Keratinocyte (primary cell): Measurements from ENCODE around the gene KAT2B. TPM values are rescaled to one million over a fixed set of nuclear protein-coding genes. Genes with fewer than 3 reads are reported as not detected.
A peak's percentile ranks its signal among the peaks of the same experiment; 100 is the strongest.

Source experiments
- DNase-seq: peaks from one replicate; pipeline ENCODE4 v3.0.0-alpha.2; 2011; ENCODE audit warnings: low read depth, missing footprints, low spot score
- FAIRE-seq: peaks from 2 replicates; lab custom pipeline; 2011; peaks lifted over from hg19 to GRCh38; lab: Jason Lieb, UNC
- H2AFZ ChIP-seq: 2 replicates; pipeline ENCODE4 v1.6.0; 2012; ENCODE audit warnings: low read length, control low read depth, inconsistent platforms; ENCODE audit not compliant: control insufficient read depth
- H3K27ac ChIP-seq: 2 replicates; pipeline ENCODE4 v1.5.1; 2011; ENCODE audit warnings: low read length; ENCODE audit not compliant: control insufficient read depth, insufficient read depth
- H3K27me3 ChIP-seq: 3 replicates; pipeline ENCODE4 v1.6.0; 2011; ENCODE audit warnings: low read length; ENCODE audit not compliant: control insufficient read depth, insufficient read depth; ENCODE audit errors: extremely low read depth
- H3K36me3 ChIP-seq, 2 experiments: 2 replicates in 1 of 2; 3 replicates in 1 of 2; pipeline ENCODE4 v1.5.1; 2011; ENCODE audit warnings: low read length in 2 of 2, mild to moderate bottlenecking in 1 of 2; ENCODE audit not compliant: control insufficient read depth in 2 of 2, insufficient read depth in 2 of 2; ENCODE audit errors: extremely low read depth in 1 of 2
- H3K4me1 ChIP-seq: 3 replicates; pipeline ENCODE4 v1.5.1; 2011; ENCODE audit warnings: low read length; ENCODE audit not compliant: control insufficient read depth, insufficient read depth; ENCODE audit errors: extremely low read depth
- H3K4me2 ChIP-seq: 3 replicates; pipeline ENCODE4 v1.6.0; 2011; ENCODE audit warnings: low read depth, low read length; ENCODE audit not compliant: control insufficient read depth, insufficient read depth; ENCODE audit errors: extremely low read depth
- H3K4me3 ChIP-seq, 3 experiments: fragments of 200-600 bp in 1 of 3; sonication (generic) in 1 of 3; 2 replicates in 2 of 3; 3 replicates in 1 of 3; pipeline ENCODE4 v1.5.1; 2011 to 2016; ENCODE audit warnings: low read length in 3 of 3, mild to moderate bottlenecking in 3 of 3, control low read depth in 2 of 3, inconsistent platforms in 1 of 3, low read depth in 1 of 3, mixed read lengths in 1 of 3, mixed run types in 1 of 3, moderate library complexity in 1 of 3; ENCODE audit not compliant: control insufficient read depth in 2 of 3, insufficient read depth in 2 of 3; ENCODE audit errors: extremely low read depth in 1 of 3
- H3K79me2 ChIP-seq: 2 replicates; pipeline ENCODE4 v1.6.0; 2012; ENCODE audit warnings: low read length; ENCODE audit not compliant: control insufficient read depth, insufficient read depth
- H3K9ac ChIP-seq: 3 replicates; pipeline ENCODE4 v1.6.0; 2011; ENCODE audit warnings: low read length; ENCODE audit not compliant: control insufficient read depth, insufficient read depth; ENCODE audit errors: extremely low read depth
- H3K9me1 ChIP-seq: 3 replicates; pipeline ENCODE4 v1.6.0; 2011; ENCODE audit warnings: low read length; ENCODE audit not compliant: control insufficient read depth, insufficient read depth; ENCODE audit errors: extremely low read depth
- H3K9me3 ChIP-seq: 2 replicates; pipeline ENCODE4 v1.5.1; 2012; ENCODE audit warnings: low read depth, low read length; ENCODE audit not compliant: control insufficient read depth
- H4K20me1 ChIP-seq: 3 replicates; pipeline ENCODE4 v1.6.0; 2011; ENCODE audit warnings: low read length; ENCODE audit not compliant: control insufficient read depth, insufficient read depth; ENCODE audit errors: extremely low read depth
- EZH2 ChIP-seq: IDR thresholded peaks from one replicate; pipeline ENCODE4 v1.6.1; 2012; ENCODE audit warnings: inconsistent platforms, mild to moderate bottlenecking, low read length, moderate library complexity
- dilution Hi-C: fragments of 300-500 bp; cut with MboI; formaldehyde crosslinking; loops from one replicate; pipeline ENCODE4 v1.7.0; 2020; ENCODE audit warnings: low sequenced_read_pairs; ENCODE audit not compliant: extremely low pct_ligation_motif_present
- polyA plus RNA-seq, 5 experiments: library from polyadenylated mRNA; depleted of rRNA in 3 of 5; stranded (reverse) in 3 of 5; stranded (forward) in 1 of 5; unstranded in 1 of 5; fragments of >200 nt; gene quantifications; 1 replicate in 1 of 5; 2 replicates in 3 of 5; 3 replicates in 1 of 5; pipeline versions ENCODE4 v1.2.1 to v1.2.3, GENCODE V29; 2011 to 2012; ENCODE audit warnings: missing spikeins in 2 of 5, low read depth in 1 of 5, low replicate concordance in 1 of 5
- TF ChIP-seq, protein P1 (sequence below), 3 experiments: IDR thresholded peaks in 1 of 3; conservative IDR thresholded peaks in 1 of 3; optimal IDR thresholded peaks in 1 of 3; 2 replicates in 2 of 3; 3 replicates in 1 of 3; pipeline versions ENCODE3 to v1.5.1; 2011; ENCODE audit warnings: low read length in 3 of 3, mild to moderate bottlenecking in 3 of 3, moderate library complexity in 2 of 3, control low read depth in 1 of 3, inconsistent platforms in 1 of 3; ENCODE audit not compliant: insufficient read depth in 2 of 3; ENCODE audit errors: extremely low read depth in 1 of 3

KAT2B gene
- polyA plus RNA-seq, 1 donor (not counting 4 experiments of a cell fraction or from before 2014, with no cell fraction given) = 4.6 TPM

DNA sequence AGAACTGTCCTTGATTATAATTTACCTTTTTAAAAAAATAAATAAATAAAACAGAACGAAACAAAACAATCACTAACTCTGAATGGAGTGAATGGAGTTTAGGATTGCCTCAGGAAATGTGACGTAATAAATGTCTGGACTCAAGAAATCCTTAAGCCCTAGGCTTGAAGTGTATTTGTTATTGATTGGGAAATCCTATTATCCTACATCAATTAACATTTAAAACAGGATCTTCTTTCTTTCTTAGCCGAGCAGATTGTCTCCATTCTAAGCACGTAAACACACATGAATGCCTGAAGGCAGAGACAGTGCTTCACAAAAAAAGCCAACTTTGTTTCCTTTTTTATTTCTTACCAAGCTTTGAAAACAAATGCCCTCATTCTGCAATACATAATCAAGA is 33.4 kb downstream of the KAT2B start:
- no peak overlapping the region for H3K4me2 ChIP-seq
- no peaks in the 10 kb centered on the region for H3K36me3 ChIP-seq
- no peak overlapping the region for H2AFZ ChIP-seq
- H3K79me2 ChIP-seq = no peaks in the 10 kb centered on the region
- peaks cover 2% of the 10 kb centered on the region for H3K4me1 ChIP-seq
- DNase-seq (no peak), FAIRE-seq (no peak)
- no peak overlapping the region for H3K9ac ChIP-seq
- no peaks in the 10 kb centered on the region for H3K27me3 ChIP-seq
- no peaks in the 10 kb centered on the region for H3K9me1 ChIP-seq
- no peaks in the 10 kb centered on the region for H3K9me3 ChIP-seq
- TF ChIP-seq, protein P1, sequence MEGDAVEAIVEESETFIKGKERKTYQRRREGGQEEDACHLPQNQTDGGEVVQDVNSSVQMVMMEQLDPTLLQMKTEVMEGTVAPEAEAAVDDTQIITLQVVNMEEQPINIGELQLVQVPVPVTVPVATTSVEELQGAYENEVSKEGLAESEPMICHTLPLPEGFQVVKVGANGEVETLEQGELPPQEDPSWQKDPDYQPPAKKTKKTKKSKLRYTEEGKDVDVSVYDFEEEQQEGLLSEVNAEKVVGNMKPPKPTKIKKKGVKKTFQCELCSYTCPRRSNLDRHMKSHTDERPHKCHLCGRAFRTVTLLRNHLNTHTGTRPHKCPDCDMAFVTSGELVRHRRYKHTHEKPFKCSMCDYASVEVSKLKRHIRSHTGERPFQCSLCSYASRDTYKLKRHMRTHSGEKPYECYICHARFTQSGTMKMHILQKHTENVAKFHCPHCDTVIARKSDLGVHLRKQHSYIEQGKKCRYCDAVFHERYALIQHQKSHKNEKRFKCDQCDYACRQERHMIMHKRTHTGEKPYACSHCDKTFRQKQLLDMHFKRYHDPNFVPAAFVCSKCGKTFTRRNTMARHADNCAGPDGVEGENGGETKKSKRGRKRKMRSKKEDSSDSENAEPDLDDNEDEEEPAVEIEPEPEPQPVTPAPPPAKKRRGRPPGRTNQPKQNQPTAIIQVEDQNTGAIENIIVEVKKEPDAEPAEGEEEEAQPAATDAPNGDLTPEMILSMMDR (optimal IDR thresholded peaks at IDR 0.05 in 1 of 3, IDR thresholded peaks at IDR 0.05 in 1 of 3, conservative IDR thresholded peaks at IDR 0.05 in 1 of 3; ENCODE audit: extremely low read depth in 1 of 3, insufficient read depth in 2 of 3, low read length in 3 of 3) = no peak
- no peak for TF ChIP-seq EZH2
- no peak overlapping the region for H3K4me3 ChIP-seq
- no peaks in the 10 kb centered on the region for H4K20me1 ChIP-seq
- H3K27ac ChIP-seq = no peak overlapping the region
- dilution Hi-C loops = no loop called here

DNA sequence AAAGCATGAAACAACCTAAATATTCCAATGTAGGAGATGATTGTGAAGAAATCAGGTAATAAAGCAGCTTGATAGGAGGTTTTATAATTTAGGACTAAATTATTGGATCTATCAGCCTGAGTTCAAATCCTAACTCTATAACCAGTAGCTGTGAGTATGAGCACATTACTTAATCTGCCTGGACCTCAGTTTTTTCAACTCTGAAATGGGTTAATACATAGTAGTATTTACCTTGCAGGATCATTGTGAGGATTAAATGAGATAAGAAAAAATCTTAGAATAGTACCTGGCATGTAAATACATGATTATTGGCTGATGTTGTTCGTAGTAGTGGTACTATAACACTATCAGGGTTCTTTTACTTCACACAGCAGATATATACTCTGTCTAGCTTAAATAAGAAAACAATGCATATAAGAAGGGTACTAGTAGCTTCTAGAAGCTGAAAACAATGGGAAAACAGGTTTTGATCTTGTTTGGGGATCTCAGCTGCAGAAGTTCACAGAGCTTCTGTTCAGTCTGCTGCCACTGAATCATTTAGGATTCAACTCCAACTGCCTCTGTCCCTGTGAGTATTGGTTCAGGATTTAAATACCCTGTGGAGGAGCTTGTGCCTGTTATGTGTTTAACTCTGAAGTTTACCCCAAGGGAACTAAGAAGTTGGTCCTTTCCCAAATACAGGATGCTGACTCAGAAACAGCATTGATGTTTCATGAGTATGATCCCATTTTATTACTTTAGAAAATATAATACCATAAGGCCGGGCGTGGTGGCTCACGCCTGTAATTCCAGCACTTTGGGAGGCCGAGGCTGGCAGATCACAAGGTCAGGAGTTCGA is 34.2 kb downstream of the KAT2B start:
- Histone ChIP-seq H3K27me3 (no peaks in the 10 kb centered on the region), H3K9me1 (no peaks in the 10 kb centered on the region), H4K20me1 (no peaks in the 10 kb centered on the region), H3K4me2 (no peak overlapping the region), H3K36me3 (no peaks in the 10 kb centered on the region), H2AFZ (peak overlapping the region; percentile 5), H3K9me3 (no peaks in the 10 kb centered on the region), H3K4me3 (no peak overlapping the region), H3K27ac (no peak overlapping the region), H3K9ac (no peak overlapping the region), H3K79me2 (no peaks in the 10 kb centered on the region), H3K4me1 (peaks cover 2% of the 10 kb centered on the region)
- TF ChIP-seq, protein P1 (optimal IDR thresholded peaks at IDR 0.05 in 1 of 3, IDR thresholded peaks at IDR 0.05 in 1 of 3, conservative IDR thresholded peaks at IDR 0.05 in 1 of 3; ENCODE audit: extremely low read depth in 1 of 3, insufficient read depth in 2 of 3, low read length in 3 of 3) = no peak
- no peak for TF ChIP-seq EZH2
- FAIRE-seq = no peak
- dilution Hi-C loops = no loop called here
- DNase-seq = no peak
